CD8-positive, alpha-beta memory T cell (primary cell): ENCODE data around the gene TAS2R38. TPM values are rescaled to one million over a fixed set of nuclear protein-coding genes. Genes with fewer than 3 reads are reported as not detected.

Source experiments
- CTCF ChIA-PET: fragments of 350-600 bp; sonication (Branson Sonifier 250); formaldehyde crosslinking; loops from one replicate; lab custom pipeline; 2021; ENCODE audit warnings: antibody characterized with exemption; lab: Charles Lee
- POLR2A ChIA-PET: fragments of 350-600 bp; sonication (Branson Sonifier 250); formaldehyde crosslinking; loops from one replicate; lab custom pipeline; 2021; ENCODE audit warnings: antibody characterized with exemption; lab: Charles Lee
- DNase-seq, 5 donors: peaks; one replicate each; pipeline versions ENCODE4 v3.0.0 to v3.0.0-alpha.2; 2020 to 2022; ENCODE audit warnings: mixed read lengths in 1 of 5
- H3K27ac ChIP-seq: one replicate; pipeline ENCODE4 v1.7.0; 2013; ENCODE audit warnings: low read depth, mild to moderate bottlenecking, low read length, moderate library complexity
- H3K27me3 ChIP-seq: 2 replicates; pipeline ENCODE4 v1.7.0; 2013; ENCODE audit warnings: low read length, mild to moderate bottlenecking; ENCODE audit not compliant: insufficient read depth, poor library complexity, severe bottlenecking
- H3K36me3 ChIP-seq: 2 replicates; pipeline ENCODE4 v1.7.0; 2013; ENCODE audit warnings: mild to moderate bottlenecking, low read length, moderate library complexity; ENCODE audit not compliant: insufficient read depth
- H3K4me1 ChIP-seq: 2 replicates; pipeline ENCODE4 v1.7.0; 2013; ENCODE audit warnings: mild to moderate bottlenecking, low read length, moderate library complexity; ENCODE audit not compliant: insufficient read depth
- H3K4me3 ChIP-seq: 2 replicates; pipeline ENCODE4 v1.7.0; 2013; ENCODE audit warnings: mild to moderate bottlenecking, low read length
- H3K9me3 ChIP-seq: 2 replicates; pipeline ENCODE4 v1.7.0; 2013; ENCODE audit warnings: mild to moderate bottlenecking, low read length
- H3K27ac Mint-ChIP-seq, 8 donors: one replicate each; pipeline ENCODE4 v1.8.0; 2020 to 2021; ENCODE audit warnings: mixed read lengths in 8 of 8, mild to moderate bottlenecking in 6 of 8, inconsistent platforms in 3 of 8, moderate library complexity in 3 of 8
- H3K27me3 Mint-ChIP-seq, 2 donors: one replicate each; pipeline ENCODE4 v1.8.0; 2020 to 2021; ENCODE audit warnings: mixed read lengths in 2 of 2, mild to moderate bottlenecking in 1 of 2, moderate library complexity in 1 of 2
- H3K36me3 Mint-ChIP-seq, 3 donors: one replicate each; pipeline ENCODE4 v1.8.0; 2020 to 2021; ENCODE audit warnings: mixed read lengths in 3 of 3, inconsistent platforms in 1 of 3, mild to moderate bottlenecking in 1 of 3
- H3K4me1 Mint-ChIP-seq, 3 donors: one replicate each; pipeline ENCODE4 v1.8.0; 2020 to 2021; ENCODE audit warnings: mixed read lengths in 3 of 3, inconsistent platforms in 1 of 3, mild to moderate bottlenecking in 1 of 3
- H3K4me3 Mint-ChIP-seq, 7 donors: one replicate each; pipeline ENCODE4 v1.8.0; 2020 to 2021; ENCODE audit warnings: mixed read lengths in 7 of 7, mild to moderate bottlenecking in 6 of 7, moderate library complexity in 4 of 7, inconsistent platforms in 2 of 7
- H3K9me3 Mint-ChIP-seq, 5 donors: one replicate each; pipeline ENCODE4 v1.8.0; 2020 to 2022; ENCODE audit warnings: mixed read lengths in 5 of 5, mild to moderate bottlenecking in 3 of 5, moderate library complexity in 2 of 5, inconsistent platforms in 1 of 5
- polyA plus RNA-seq: library from polyadenylated mRNA; unstranded; fragments of 300-500 nt; fragmentation: Illumina TruSeq; gene quantifications from one replicate; pipeline ENCODE4 v1.2.3, GENCODE V29; 2021
- total RNA-seq, 2 experiments: library from RNA; stranded (reverse); gene quantifications; one replicate each; pipeline ENCODE4 v1.2.3, GENCODE V29; 2021

The TAS2R38 gene
- total and polyA plus RNA-seq, 3 experiments from 2014 or later, result not detected

DNA sequence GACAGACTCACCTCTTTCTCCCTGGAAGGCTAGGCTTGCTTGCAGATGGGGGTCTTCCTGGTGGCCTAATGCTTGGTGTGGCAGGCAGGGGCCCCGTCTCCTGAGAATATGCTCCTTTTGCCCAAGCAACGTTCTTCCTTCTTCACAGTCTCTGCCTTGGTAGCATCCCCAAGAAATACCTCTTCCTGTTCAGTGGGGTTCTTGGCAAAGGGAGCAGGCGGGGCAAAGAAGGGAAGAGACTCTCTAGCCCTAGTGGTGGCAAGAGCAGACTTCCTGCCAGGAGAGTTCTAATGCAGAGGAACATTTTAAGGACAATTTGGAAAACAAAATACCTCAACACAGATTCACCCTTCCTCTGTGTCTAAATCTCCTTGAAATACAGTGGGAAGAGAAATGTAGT lies 26.8 kb downstream of the TAS2R38 start, which contains the start of gene CLEC5A:
Gene CLEC5A (minus strand): TSS at position 179 of the 400 bp plus-strand sequence. CDS start 682 bp downstream, outside the sequence.
- Mint-ChIP-seq H3K36me3 (no peaks in the 10 kb centered on the region), H3K9me3 (peaks cover 0 to 9% (median 6%) of the 10 kb centered on the region in 5 donors), H3K27me3 (peaks cover 0 to 6% of the 10 kb centered on the region in 2 donors), H3K27ac (no peak within 1 kb of the TSS), H3K4me3 (no peak within 1 kb of the TSS), H3K4me1 (no peaks in the 10 kb centered on the region)
- H3K9me3 ChIP-seq, result no peaks in the 10 kb centered on the region
- H3K36me3 ChIP-seq, result no peaks in the 10 kb centered on the region
- no peaks in the 10 kb centered on the region for H3K27me3 ChIP-seq
- POLR2A ChIA-PET, result no interaction called here
- H3K27ac ChIP-seq, result no peak within 1 kb of the TSS
- H3K4me3 ChIP-seq, result no peak within 1 kb of the TSS
- CTCF ChIA-PET, result no interaction called here
- DNase-seq, result no peak
- H3K4me1 ChIP-seq, result no peaks in the 10 kb centered on the region

DNA sequence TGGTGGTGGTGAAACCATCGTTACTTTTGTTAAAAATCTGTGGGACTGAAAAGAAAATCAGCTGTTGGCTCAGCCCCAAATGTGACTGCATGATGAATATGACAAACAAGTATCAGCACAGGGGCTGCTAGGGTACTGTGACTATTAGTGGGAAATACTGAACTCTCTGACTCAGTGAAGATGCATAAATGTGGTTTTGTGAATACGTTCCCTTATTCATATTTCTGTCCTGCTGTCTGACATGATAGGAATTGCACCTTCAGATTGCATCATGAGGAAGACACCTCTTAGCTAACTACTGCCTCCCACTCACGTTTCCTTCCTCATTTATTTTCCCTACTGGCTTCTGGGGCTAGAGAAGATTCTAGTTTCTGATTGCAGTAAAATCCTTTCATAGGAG lies 28.2 kb downstream of the TAS2R38 start:
- Mint-ChIP-seq H3K4me3 (no peak overlapping the region), H3K27ac (no peak overlapping the region), H3K36me3 (peaks cover 0 to 3% (median 0%) of the 10 kb centered on the region in 3 donors), H3K27me3 (peaks cover 0 to 4% of the 10 kb centered on the region in 2 donors), H3K4me1 (no peaks in the 10 kb centered on the region), H3K9me3 (peaks cover 12 to 23% (median 18%) of the 10 kb centered on the region in 5 donors)
- Histone ChIP-seq H3K27me3 (no peaks in the 10 kb centered on the region), H3K4me1 (no peaks in the 10 kb centered on the region), H3K36me3 (no peaks in the 10 kb centered on the region), H3K4me3 (no peak overlapping the region), H3K27ac (no peak overlapping the region), H3K9me3 (no peaks in the 10 kb centered on the region)
- CTCF ChIA-PET, result no interaction called here
- no peak for DNase-seq
- POLR2A ChIA-PET, result no interaction called here

DNA sequence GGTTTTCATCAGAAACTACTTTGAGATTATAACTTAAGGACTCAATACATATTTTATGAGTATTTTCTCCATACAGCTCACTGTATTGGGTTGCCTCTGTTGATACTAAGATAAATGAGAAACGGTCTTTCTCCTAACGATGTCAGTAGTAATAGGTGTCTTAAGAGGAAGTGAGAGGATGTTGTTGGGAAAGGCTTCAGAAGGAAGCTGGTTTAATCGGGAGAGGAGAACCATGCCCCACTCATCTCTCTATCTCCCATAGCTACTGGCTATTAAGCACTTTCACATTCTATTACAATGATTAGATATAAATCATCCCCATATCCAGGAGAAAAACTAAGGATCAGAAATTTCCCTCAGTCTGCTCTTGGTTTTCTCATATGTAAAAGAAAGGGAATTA lies 28.8 kb downstream of the TAS2R38 start:
- Histone ChIP-seq H3K4me1 (no peaks in the 10 kb centered on the region), H3K36me3 (no peaks in the 10 kb centered on the region), H3K4me3 (no peak overlapping the region), H3K9me3 (no peaks in the 10 kb centered on the region), H3K27ac (no peak overlapping the region), H3K27me3 (no peaks in the 10 kb centered on the region)
- DNase-seq, result no peak
- CTCF ChIA-PET, result no interaction called here
- Mint-ChIP-seq H3K36me3 (peaks cover 0 to 3% (median 0%) of the 10 kb centered on the region in 3 donors), H3K4me3 (no peak overlapping the region), H3K27ac (no peak overlapping the region), H3K4me1 (no peaks in the 10 kb centered on the region), H3K27me3 (no peaks in the 10 kb centered on the region), H3K9me3 (peaks cover 16 to 28% (median 22%) of the 10 kb centered on the region in 5 donors)
- POLR2A ChIA-PET, result no interaction called here

DNA sequence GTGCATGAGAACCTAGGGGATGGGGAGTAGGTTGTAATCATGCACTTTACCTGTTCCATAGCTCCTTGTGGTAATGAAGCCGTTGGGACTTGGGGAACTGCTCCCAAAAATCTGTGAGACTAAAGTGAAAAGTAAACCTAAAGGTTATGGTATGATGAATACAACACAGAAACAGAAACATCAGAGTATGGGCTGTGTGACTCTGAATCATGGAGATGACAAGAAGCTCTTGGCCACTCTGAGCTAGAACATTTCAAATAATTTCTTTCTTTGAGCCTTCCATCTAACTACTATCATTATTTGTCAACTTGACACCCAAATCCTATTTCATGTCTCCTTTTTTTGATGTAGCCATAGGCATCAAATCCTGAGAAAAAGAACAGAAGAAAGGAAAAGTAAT lies 29.7 kb downstream of the TAS2R38 start:
- peaks cover 21 to 30% (median 25%) of the 10 kb centered on the region in 5 donors for H3K9me3 Mint-ChIP-seq
- no peaks in the 10 kb centered on the region for H3K27me3 ChIP-seq
- H3K36me3 Mint-ChIP-seq, result peaks cover 0 to 3% (median 0%) of the 10 kb centered on the region in 3 donors
- ChIA-PET POLR2A (no interaction called here), CTCF (no interaction called here)
- no peak overlapping the region for H3K27ac Mint-ChIP-seq
- H3K4me1 ChIP-seq, result no peaks in the 10 kb centered on the region
- DNase-seq, result no peak
- H3K9me3 ChIP-seq, result no peaks in the 10 kb centered on the region
- H3K27me3 Mint-ChIP-seq, result no peaks in the 10 kb centered on the region
- H3K4me3 ChIP-seq, result no peak overlapping the region
- no peak overlapping the region for H3K27ac ChIP-seq
- no peaks in the 10 kb centered on the region for H3K4me1 Mint-ChIP-seq
- H3K36me3 ChIP-seq, result no peaks in the 10 kb centered on the region
- H3K4me3 Mint-ChIP-seq, result no peak overlapping the region

DNA sequence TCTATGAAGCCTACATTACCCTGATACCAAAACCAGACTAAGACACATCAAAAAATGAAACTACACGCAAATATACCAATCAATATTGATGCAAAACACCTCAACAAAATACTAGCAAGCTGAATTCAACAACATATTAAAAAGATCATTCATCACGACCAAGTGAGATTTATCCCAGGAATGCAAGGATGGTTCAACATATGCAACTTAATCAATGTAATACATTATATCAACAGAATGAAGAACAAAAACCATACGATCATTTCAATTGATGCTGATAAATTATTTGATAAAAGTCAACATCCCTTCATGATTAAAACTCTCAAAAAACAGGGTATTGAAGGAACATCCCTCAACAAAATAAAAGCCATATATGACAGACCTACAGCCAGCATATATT lies 32.5 kb downstream of the TAS2R38 start:
- H3K27ac ChIP-seq, result no peak overlapping the region
- H3K27ac Mint-ChIP-seq, result no peak overlapping the region
- H3K9me3 ChIP-seq, result no peaks in the 10 kb centered on the region
- H3K27me3 ChIP-seq, result no peaks in the 10 kb centered on the region
- H3K36me3 ChIP-seq, result no peaks in the 10 kb centered on the region
- H3K4me1 Mint-ChIP-seq, result no peaks in the 10 kb centered on the region
- H3K4me1 ChIP-seq, result no peaks in the 10 kb centered on the region
- no peaks in the 10 kb centered on the region for H3K27me3 Mint-ChIP-seq
- peaks cover 24 to 30% (median 26%) of the 10 kb centered on the region in 5 donors for H3K9me3 Mint-ChIP-seq
- CTCF ChIA-PET, result no interaction called here
- no peak overlapping the region for H3K4me3 Mint-ChIP-seq
- peaks cover 0 to 3% (median 0%) of the 10 kb centered on the region in 3 donors for H3K36me3 Mint-ChIP-seq
- DNase-seq, result no peak
- POLR2A ChIA-PET, result no interaction called here
- H3K4me3 ChIP-seq, result no peak overlapping the region

DNA sequence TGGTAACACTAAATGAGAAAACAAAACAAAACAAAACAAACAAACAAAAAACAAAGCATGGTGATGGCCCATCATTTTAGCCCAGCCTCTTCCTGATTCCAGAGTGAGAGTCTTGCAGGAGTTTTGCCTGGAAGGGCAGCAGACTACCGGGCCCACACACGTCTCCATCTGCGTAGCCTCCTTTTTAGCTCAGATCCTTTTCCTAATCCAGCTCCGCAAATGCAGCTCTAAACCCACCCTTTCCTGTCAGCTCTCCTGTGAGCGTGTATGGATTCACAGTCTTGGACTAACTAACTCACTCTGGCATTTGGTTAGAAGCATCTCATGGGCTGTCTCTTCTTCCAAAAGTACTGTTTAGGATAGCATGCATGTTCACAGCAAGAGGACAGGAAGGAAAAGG lies 43.4 kb downstream of the TAS2R38 start:
- Histone ChIP-seq H3K4me1 (no peaks in the 10 kb centered on the region), H3K27me3 (no peaks in the 10 kb centered on the region), H3K36me3 (no peaks in the 10 kb centered on the region), H3K4me3 (no peak overlapping the region), H3K9me3 (no peaks in the 10 kb centered on the region), H3K27ac (no peak overlapping the region)
- CTCF ChIA-PET, result no interaction called here
- POLR2A ChIA-PET, result no interaction called here
- no peaks in the 10 kb centered on the region for H3K4me1 Mint-ChIP-seq
- peaks cover 0 to 15% (median 12%) of the 10 kb centered on the region in 5 donors for H3K9me3 Mint-ChIP-seq
- H3K4me3 Mint-ChIP-seq, result no peak overlapping the region
- H3K27ac Mint-ChIP-seq, result no peak overlapping the region
- H3K27me3 Mint-ChIP-seq, result peaks cover 3 to 12% of the 10 kb centered on the region in 2 donors
- DNase-seq, result no peak
- no peaks in the 10 kb centered on the region for H3K36me3 Mint-ChIP-seq

DNA sequence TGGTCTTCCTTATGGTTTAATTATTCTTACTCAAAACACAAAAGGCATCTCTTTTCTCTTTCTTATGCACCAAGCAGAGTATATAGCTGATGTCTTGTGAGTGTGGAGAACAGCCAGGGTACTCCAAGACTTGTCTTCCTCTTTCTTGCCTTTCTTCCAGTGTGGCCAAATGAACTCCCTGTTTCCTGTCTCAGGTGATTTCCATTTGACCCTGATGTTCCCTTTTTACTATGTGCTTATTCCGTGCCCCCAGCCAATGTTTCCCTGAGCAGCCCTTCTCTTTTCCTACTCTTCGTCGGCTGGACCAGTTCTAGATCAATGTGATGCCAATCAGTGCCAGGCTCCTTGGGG lies 44.8 kb downstream of the TAS2R38 start:
- Mint-ChIP-seq H3K4me3 (no peak overlapping the region), H3K27ac (no peak overlapping the region), H3K9me3 (peaks cover 0 to 15% (median 10%) of the 10 kb centered on the region in 5 donors), H3K27me3 (peaks cover 3 to 12% of the 10 kb centered on the region in 2 donors), H3K36me3 (no peaks in the 10 kb centered on the region), H3K4me1 (no peaks in the 10 kb centered on the region)
- Histone ChIP-seq H3K9me3 (no peaks in the 10 kb centered on the region), H3K4me1 (no peaks in the 10 kb centered on the region), H3K27ac (no peak overlapping the region), H3K27me3 (no peaks in the 10 kb centered on the region), H3K4me3 (no peak overlapping the region), H3K36me3 (no peaks in the 10 kb centered on the region)
- CTCF ChIA-PET, result no interaction called here
- POLR2A ChIA-PET, result no interaction called here
- DNase-seq, result no peak

DNA sequence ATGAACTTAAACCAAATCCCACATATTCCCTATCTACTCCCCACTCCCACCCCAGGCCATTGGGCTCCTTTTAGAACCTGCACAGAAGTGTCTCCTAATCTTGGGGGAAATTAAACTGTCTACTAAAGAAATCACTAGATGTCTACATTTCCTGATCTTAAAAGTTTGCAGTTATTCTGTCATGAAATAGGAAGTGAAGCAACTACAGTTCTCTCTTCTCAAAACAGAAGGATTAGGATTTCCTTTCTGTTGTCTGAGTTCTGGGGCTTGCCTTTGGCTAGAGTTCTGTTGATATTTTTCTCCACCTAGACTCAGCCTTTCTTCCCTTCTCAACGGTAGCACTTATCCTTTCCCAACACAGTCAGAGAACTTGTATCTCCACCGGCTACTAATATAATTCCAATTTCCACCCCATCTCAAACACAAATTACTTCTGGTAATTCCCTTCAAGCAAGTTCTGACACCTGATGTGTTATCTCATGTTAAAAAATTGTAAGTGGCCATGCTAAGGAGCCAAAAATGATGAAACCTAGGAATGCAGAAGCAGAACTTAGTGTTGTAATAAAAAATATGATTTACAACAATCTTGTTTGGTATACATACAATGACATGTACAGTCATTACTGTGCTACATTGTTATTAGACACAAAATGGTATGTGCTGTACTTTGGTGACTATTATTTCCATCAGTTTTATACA lies 45.3 kb downstream of the TAS2R38 start:
- no peaks in the 10 kb centered on the region for H3K4me1 Mint-ChIP-seq
- ChIA-PET POLR2A (no interaction called here), CTCF (no interaction called here)
- peaks cover 0 to 15% (median 10%) of the 10 kb centered on the region in 5 donors for H3K9me3 Mint-ChIP-seq
- no peak for DNase-seq
- no peak overlapping the region for H3K27ac ChIP-seq
- H3K36me3 ChIP-seq, result no peaks in the 10 kb centered on the region
- H3K27me3 ChIP-seq, result no peaks in the 10 kb centered on the region
- no peak overlapping the region for H3K4me3 ChIP-seq
- no peaks in the 10 kb centered on the region for H3K36me3 Mint-ChIP-seq
- H3K4me1 ChIP-seq, result no peaks in the 10 kb centered on the region
- no peaks in the 10 kb centered on the region for H3K9me3 ChIP-seq
- H3K4me3 Mint-ChIP-seq, result no peak overlapping the region
- peaks cover 3 to 12% of the 10 kb centered on the region in 2 donors for H3K27me3 Mint-ChIP-seq
- H3K27ac Mint-ChIP-seq, result no peak overlapping the region
